SK-N-MC (cell line): ENCODE data around the gene ATOH7.

ENCODE experiments used
- DNase-seq: peaks from one replicate; pipeline ENCODE4 v3.0.0-alpha.2; 2011; ENCODE audit warnings: low read depth, low spot score
- H3K27ac ChIP-seq: fragments of 200-600 bp; sonication (generic); 2 replicates; pipeline ENCODE4 v1.5.1; 2016; ENCODE audit warnings: mixed run types
- H3K36me3 ChIP-seq: fragments of 200-600 bp; sonication (generic); 2 replicates; pipeline ENCODE4 v1.6.1; 2017; ENCODE audit warnings: antibody characterized with exemption, low read length, mixed read lengths; ENCODE audit not compliant: insufficient read depth
- H3K4me3 ChIP-seq: fragments of 200-600 bp; sonication (generic); 2 replicates; pipeline ENCODE4 v1.5.1; 2016
- H3K9ac ChIP-seq: fragments of 200-600 bp; sonication (generic); 2 replicates; pipeline ENCODE4 v1.8.0; 2017; ENCODE audit warnings: mixed run types, mixed read lengths; ENCODE audit not compliant: insufficient read length
- H3K9me3 ChIP-seq: fragments of 200-600 bp; sonication (generic); 2 replicates; pipeline ENCODE4 v1.6.1; 2017; ENCODE audit warnings: low read depth, mild to moderate bottlenecking, antibody characterized with exemption, low read length, moderate library complexity, mixed read lengths
- EZH2 ChIP-seq: fragments of 200-600 bp; sonication (generic); IDR thresholded peaks from one replicate; pipeline ENCODE4 v1.6.1; 2017; ENCODE audit warnings: antibody characterized with exemption
- FOXP2 ChIP-seq: optimal IDR thresholded peaks from 2 replicates; pipeline ENCODE3; 2011; ENCODE audit warnings: mild to moderate bottlenecking, moderate library complexity; ENCODE audit not compliant: insufficient read depth; ENCODE audit errors: extremely low read length, control extremely low read depth
- POLR2AphosphoS5 ChIP-seq: IDR thresholded peaks from 2 replicates; pipeline ENCODE4 v1.6.1; 2012; ENCODE audit warnings: mild to moderate bottlenecking, low read depth, low read length, borderline replicate concordance

ATOH7 gene

GRCh38 chr10:68239069-68239468 is 7.2 kb upstream of the ATOH7 start:
- no peaks in the 10 kb centered on the region for H3K36me3 ChIP-seq
- no peak overlapping the region for H3K27ac ChIP-seq
- no peak for DNase-seq
- TF ChIP-seq EZH2 (no peak), POLR2AphosphoS5 (no peak), FOXP2 (no peak)
- H3K9ac ChIP-seq: no peak overlapping the region
- H3K9me3 ChIP-seq: no peaks in the 10 kb centered on the region
- no peak overlapping the region for H3K4me3 ChIP-seq

DNA sequence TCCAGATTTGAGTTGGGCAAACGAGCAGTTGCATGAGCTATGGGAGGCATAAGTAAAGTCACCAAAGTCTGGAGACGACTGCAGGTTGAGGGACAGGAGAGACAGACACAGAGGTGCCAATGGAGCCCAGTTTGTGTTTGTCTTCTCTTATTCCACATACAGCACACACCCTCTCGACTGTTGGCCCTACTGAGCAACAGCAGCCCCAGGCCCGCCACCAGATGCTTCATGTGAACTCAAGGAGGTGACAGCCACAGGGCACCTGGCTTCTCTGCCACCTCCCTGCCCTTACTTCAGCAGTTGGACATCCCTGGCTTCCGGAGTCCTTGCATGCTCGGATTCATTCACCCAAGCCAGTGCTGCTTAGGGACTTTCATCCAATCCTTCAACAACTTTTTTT is 6.5 kb upstream of the ATOH7 start:
- no peak overlapping the region for H3K4me3 ChIP-seq
- no peaks in the 10 kb centered on the region for H3K9me3 ChIP-seq
- DNase-seq: no peak
- no peaks in the 10 kb centered on the region for H3K36me3 ChIP-seq
- no peak overlapping the region for H3K27ac ChIP-seq
- no peak for TF ChIP-seq FOXP2
- TF ChIP-seq EZH2: no peak
- no peak for TF ChIP-seq POLR2AphosphoS5
- no peak overlapping the region for H3K9ac ChIP-seq

DNA sequence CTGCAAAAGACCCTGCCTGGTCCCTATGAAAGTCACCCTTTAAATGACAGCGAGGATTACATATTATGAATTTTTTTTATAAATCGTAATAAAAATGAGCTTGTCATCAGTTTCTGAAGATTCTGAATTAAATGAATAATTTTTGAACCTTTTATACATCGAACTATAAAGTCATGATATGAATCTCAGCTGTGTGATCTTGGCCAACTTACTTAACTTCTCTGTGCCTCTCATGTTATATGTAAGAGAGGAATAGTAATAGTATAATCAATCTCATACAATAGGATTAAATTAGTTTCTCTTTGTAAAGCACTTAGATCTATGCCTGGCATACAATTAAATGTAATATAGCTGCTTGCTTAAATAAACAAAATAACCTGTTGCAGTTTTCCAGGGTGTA is 5.3 kb upstream of the ATOH7 start:
- H3K9ac ChIP-seq: no peak overlapping the region
- no peak for DNase-seq
- no peaks in the 10 kb centered on the region for H3K9me3 ChIP-seq

GRCh38 chr10:68235581-68235980 is 3.7 kb upstream of the ATOH7 start:
- Histone ChIP-seq H3K36me3 (no peaks in the 10 kb centered on the region), H3K4me3 (no peak overlapping the region), H3K9ac (no peak overlapping the region), H3K27ac (no peak overlapping the region), H3K9me3 (no peaks in the 10 kb centered on the region)
- TF ChIP-seq EZH2 (no peak), FOXP2 (no peak), POLR2AphosphoS5 (no peak)
- DNase-seq: no peak

More for the DNA sequence above, 5.3 kb upstream of the ATOH7 start:
- TF ChIP-seq FOXP2: no peak
- no peak for TF ChIP-seq POLR2AphosphoS5
- no peak for TF ChIP-seq EZH2
- no peak overlapping the region for H3K4me3 ChIP-seq
- H3K27ac ChIP-seq: no peak overlapping the region
- no peaks in the 10 kb centered on the region for H3K36me3 ChIP-seq

GRCh38 chr10:68235111-68235510 is 3.2 kb upstream of the ATOH7 start:
- Histone ChIP-seq H3K9ac (no peak overlapping the region), H3K4me3 (no peak overlapping the region), H3K27ac (no peak overlapping the region), H3K9me3 (no peaks in the 10 kb centered on the region), H3K36me3 (no peaks in the 10 kb centered on the region)
- TF ChIP-seq EZH2 (no peak), POLR2AphosphoS5 (no peak), FOXP2 (no peak)
- no peak for DNase-seq

GRCh38 chr10:68233046-68233445 is 1.1 kb upstream of the ATOH7 start:
- H3K9me3 ChIP-seq: no peaks in the 10 kb centered on the region
- no peak overlapping the region for H3K27ac ChIP-seq
- H3K9ac ChIP-seq: no peak overlapping the region
- H3K4me3 ChIP-seq: no peak overlapping the region
- TF ChIP-seq EZH2 (no peak), FOXP2 (no peak), POLR2AphosphoS5 (no peak)
- DNase-seq: no peak
- H3K36me3 ChIP-seq: no peaks in the 10 kb centered on the region

DNA sequence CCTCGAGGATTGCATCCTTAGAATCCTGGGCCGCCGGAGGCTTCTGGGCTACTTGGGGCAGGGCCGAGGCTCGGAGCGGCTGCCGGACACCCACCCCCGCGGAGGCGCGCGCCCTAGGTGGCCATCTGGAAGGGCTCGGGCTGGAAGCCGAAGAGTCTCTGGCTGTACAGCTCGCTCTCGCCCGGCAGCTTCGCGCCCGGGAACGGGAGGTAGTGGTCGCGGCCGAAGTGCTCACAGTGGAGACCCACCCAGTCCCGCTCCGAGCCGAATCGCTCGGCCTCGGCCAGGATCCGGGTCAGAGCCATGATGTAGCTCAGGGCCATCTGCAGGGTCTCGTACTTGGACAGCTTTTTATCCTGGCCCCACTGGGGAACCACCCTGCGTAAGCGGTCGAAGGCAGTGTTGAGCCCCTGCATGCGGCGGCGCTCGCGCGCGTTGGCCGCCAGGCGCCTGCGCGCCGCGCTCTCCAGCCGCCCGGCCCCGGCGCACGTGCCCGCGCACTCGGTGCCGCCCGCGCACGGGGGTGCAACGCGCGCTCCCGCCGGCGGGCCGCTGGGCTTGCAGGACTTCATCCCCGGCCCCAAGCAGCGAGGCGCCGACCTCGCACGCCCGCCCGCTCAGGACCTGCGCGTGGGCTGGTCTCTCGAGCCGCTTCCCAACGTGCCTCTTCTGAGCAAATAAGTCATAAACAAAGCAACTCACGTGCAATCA is 652 bp downstream of the ATOH7 start:
- no peak overlapping the region for H3K27ac ChIP-seq
- no peak overlapping the region for H3K4me3 ChIP-seq
- H3K36me3 ChIP-seq: no peaks in the 10 kb centered on the region
- no peak for DNase-seq
- H3K9me3 ChIP-seq: no peaks in the 10 kb centered on the region
- TF ChIP-seq EZH2 (no peak), POLR2AphosphoS5 (no peak), FOXP2 (no peak)
- no peak overlapping the region for H3K9ac ChIP-seq

DNA sequence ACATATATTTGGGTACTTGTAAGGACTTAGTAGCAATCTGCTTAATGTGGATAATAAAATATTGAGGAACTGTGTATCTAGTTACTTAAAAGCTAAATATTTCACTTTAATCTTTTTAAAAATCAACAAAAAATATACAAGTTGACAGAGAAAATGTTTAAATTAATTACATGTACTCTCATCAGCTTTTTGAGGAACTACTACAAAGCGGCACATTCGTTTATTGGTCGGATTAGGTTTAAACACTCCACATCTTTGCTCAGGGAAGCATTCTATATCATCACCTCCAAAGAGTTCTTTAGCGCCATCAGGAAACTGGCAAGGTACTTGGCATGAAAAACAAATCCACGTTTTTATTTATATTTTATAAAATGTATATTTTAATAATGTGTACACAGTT is 1.6 kb downstream of the ATOH7 start:
- H3K9me3 ChIP-seq: no peaks in the 10 kb centered on the region
- no peak overlapping the region for H3K27ac ChIP-seq
- no peak overlapping the region for H3K4me3 ChIP-seq
- DNase-seq: no peak
- no peaks in the 10 kb centered on the region for H3K36me3 ChIP-seq
- TF ChIP-seq EZH2 (no peak), FOXP2 (no peak), POLR2AphosphoS5 (no peak)
- no peak overlapping the region for H3K9ac ChIP-seq

- DNase-seq: no peak
Observed at GRCh38 chr10:68224810-68225209, 7.1 kb downstream of the ATOH7 start.

More at GRCh38 chr10:68224810-68225209, 7.1 kb downstream of the ATOH7 start:
- H3K36me3 ChIP-seq: no peaks in the 10 kb centered on the region
- no peak overlapping the region for H3K4me3 ChIP-seq
- TF ChIP-seq POLR2AphosphoS5 (no peak), EZH2 (no peak), FOXP2 (no peak)
- no peaks in the 10 kb centered on the region for H3K9me3 ChIP-seq
- no peak overlapping the region for H3K27ac ChIP-seq
- no peak overlapping the region for H3K9ac ChIP-seq
